HEK293T (cell line): ENCODE data around the gene STPG3.

ENCODE experiments used
- BHLHE40 ChIP-seq: fragments of 450-650 bp; IDR thresholded peaks from 2 replicates; pipeline ENCODE4 v1.6.1; 2016; ENCODE audit warnings: mild to moderate bottlenecking, moderate library complexity, borderline replicate concordance
- FOXK2 ChIP-seq: fragments of 450-650 bp; IDR thresholded peaks from 2 replicates; pipeline ENCODE4 v1.6.1; 2016; ENCODE audit warnings: mild to moderate bottlenecking
- FOXM1 ChIP-seq: fragments of 450-650 bp; IDR thresholded peaks from 2 replicates; pipeline ENCODE4 v1.6.1; 2017; ENCODE audit warnings: mild to moderate bottlenecking, borderline replicate concordance
- HDGF ChIP-seq: fragments of 450-650 bp; IDR thresholded peaks from 2 replicates; pipeline ENCODE4 v1.6.1; 2017; ENCODE audit warnings: antibody characterized with exemption, borderline replicate concordance
- L3MBTL2 ChIP-seq: fragments of 450-650 bp; conservative IDR thresholded peaks from 2 replicates; pipeline ENCODE4 v1.6.1; 2016; ENCODE audit warnings: mild to moderate bottlenecking
- LEF1 ChIP-seq: fragments of 450-650 bp; IDR thresholded peaks from 2 replicates; pipeline ENCODE4 v1.6.1; 2017; ENCODE audit warnings: mild to moderate bottlenecking, borderline replicate concordance
- NFRKB ChIP-seq: fragments of 450-650 bp; IDR thresholded peaks from 2 replicates; pipeline ENCODE4 v1.6.1; 2016; ENCODE audit warnings: mild to moderate bottlenecking, moderate library complexity
- SP1 ChIP-seq: fragments of 450-650 bp; IDR thresholded peaks from 2 replicates; pipeline ENCODE4 v1.6.1; 2017
- SUZ12 ChIP-seq: fragments of 450-650 bp; IDR thresholded peaks from 2 replicates; pipeline ENCODE4 v1.6.1; 2016; ENCODE audit warnings: mild to moderate bottlenecking
- TARDBP ChIP-seq: fragments of 450-650 bp; IDR thresholded peaks from 2 replicates; pipeline ENCODE4 v1.6.1; 2016

GRCh38 chr9:137218212-137218753, 32.8 kb upstream of the STPG3 start:
- TF ChIP-seq BHLHE40 (no peak), NFRKB (no peak), SUZ12 (no peak), FOXK2 (no peak), LEF1 (no peak), L3MBTL2 (no peak), TARDBP (no peak), FOXM1 (no peak), HDGF (no peak), SP1 (no peak)
